ENCODE data around the gene CNGA3. TPM values are rescaled to one million over a fixed set of nuclear protein-coding genes. Genes with fewer than 3 reads are reported as not detected.

Gene CNGA3
- total and polyA plus RNA-seq, 2 of the 4 experiments (the other 2 are of a cell fraction): under 0.01 TPM; not detected in 1

- H3K36me3 ChIP-seq (ENCODE audit: control insufficient read depth, insufficient read depth, low read length): no peaks in the 10 kb centered on the region
- H4K8ac ChIP-seq (ENCODE audit: low read depth in 2 of 2, low read length in 2 of 2): no peak overlapping the region
- no peak overlapping the region for H2BK120ac ChIP-seq (ENCODE audit: low read depth, low read length)
- H3K4me1 ChIP-seq (ENCODE audit: control insufficient read depth, insufficient read depth, low read length): no peaks in the 10 kb centered on the region
- no peak overlapping the region for H3K27ac ChIP-seq (ENCODE audit: insufficient read depth, low read length)
- no peak overlapping the region for H3K14ac ChIP-seq (replicated peaks; ENCODE audit: low read depth, low read length)
- no peaks in the 10 kb centered on the region for H3K79me1 ChIP-seq (ENCODE audit: low read depth in 1 of 2, low read length in 2 of 2)
- ChIA-PET POLR2A (ENCODE audit: unreplicated experiment) (no interaction called here), CTCF (interaction anchor here (1.6 kb wide), 1 partner anchor 13 kb away, joined by 5 read pairs; no protein-coding TSS in a partner anchor)
- DNase-seq (no peak), ATAC-seq (ENCODE audit: low read depth) (no peak)
- H3K18ac ChIP-seq (ENCODE audit: low read depth, low read length): no peak overlapping the region
- BruUV-seq (replicated peaks): no TSS peak
- H3K27me3 ChIP-seq (ENCODE audit: control insufficient read depth, insufficient read depth, low read length): peaks cover 50% of the 10 kb centered on the region
- no peak overlapping the region for H3K23ac ChIP-seq (ENCODE audit: low read depth, low read length)
- WGBS, 2 experiments (ENCODE audit: extremely low coverage in 2 of 2, insufficient read length in 1 of 2): 50% methylated on average over 1 of the region's 4 CpGs; no CpG with 5 or more reads in 1 of the 2 experiments
- H4K20me1 ChIP-seq (ENCODE audit: insufficient read depth, low read length): no peaks in the 10 kb centered on the region
- H2BK20ac ChIP-seq (ENCODE audit: low read depth, low read length): no peak overlapping the region
- no peak overlapping the region for H4K5ac ChIP-seq (ENCODE audit: low read depth, low read length)
- intact Hi-C loops (cut with micrococcal nuclease): no loop called here
- in situ Hi-C loops (cut with MboI; ENCODE audit: low sequenced_read_pairs): no loop called here
- no peak overlapping the region for H3K4me2 ChIP-seq (ENCODE audit: low read depth, low read length)
- no peak overlapping the region for H3K4ac ChIP-seq (ENCODE audit: low read depth, low read length)
- no peak overlapping the region for H2BK15ac ChIP-seq (ENCODE audit: low read depth, low read length)
- no peaks in the 10 kb centered on the region for H3K9me1 ChIP-seq (ENCODE audit: insufficient read depth, low read length)
- 0 out of 2 replicates have a peak, but pooled peaks cover 5% of the 10 kb centered on the region for H3K9me3 ChIP-seq (ENCODE audit: control insufficient read depth, insufficient read depth, low read length)
- no peak overlapping the region for H2AK5ac ChIP-seq (ENCODE audit: low read depth, low read length)
- H2AFZ ChIP-seq (replicated peaks; ENCODE audit: low read length, poor library complexity): no peak overlapping the region
- H3K9ac ChIP-seq (ENCODE audit: low read depth, low read length): no peak overlapping the region
- TF ChIP-seq RAD21 (IDR thresholded peaks at IDR 0.05; ENCODE audit: low read length) (no peak), MXI1 (IDR thresholded peaks at IDR 0.05; ENCODE audit: borderline replicate concordance, low read depth, low read length) (no peak), FOS (IDR thresholded peaks at IDR 0.05; ENCODE audit: low read depth, low read length) (no peak), MAFK (IDR thresholded peaks at IDR 0.05; ENCODE audit: low read depth, low read length) (no peak), NFE2L2 (IDR thresholded peaks at IDR 0.05; ENCODE audit: low read depth, low read length) (no peak), POLR2A (IDR thresholded peaks at IDR 0.05; ENCODE audit: low read depth, low read length) (no peak), RCOR1 (IDR thresholded peaks at IDR 0.05; ENCODE audit: insufficient replicate concordance, low read length) (no peak), CEBPB (IDR thresholded peaks at IDR 0.05; ENCODE audit: low read depth, low read length) (no peak), MAZ (IDR thresholded peaks at IDR 0.05; ENCODE audit: borderline replicate concordance, low read depth, low read length) (no peak), RFX5 (IDR thresholded peaks at IDR 0.05; ENCODE audit: low read depth, low read length) (no peak), SMC3 (IDR thresholded peaks at IDR 0.05; ENCODE audit: low read depth, low read length) (no peak), CHD1 (IDR thresholded peaks at IDR 0.05; ENCODE audit: low read depth, low read length) (no peak)
- TF ChIP-seq, protein P1, sequence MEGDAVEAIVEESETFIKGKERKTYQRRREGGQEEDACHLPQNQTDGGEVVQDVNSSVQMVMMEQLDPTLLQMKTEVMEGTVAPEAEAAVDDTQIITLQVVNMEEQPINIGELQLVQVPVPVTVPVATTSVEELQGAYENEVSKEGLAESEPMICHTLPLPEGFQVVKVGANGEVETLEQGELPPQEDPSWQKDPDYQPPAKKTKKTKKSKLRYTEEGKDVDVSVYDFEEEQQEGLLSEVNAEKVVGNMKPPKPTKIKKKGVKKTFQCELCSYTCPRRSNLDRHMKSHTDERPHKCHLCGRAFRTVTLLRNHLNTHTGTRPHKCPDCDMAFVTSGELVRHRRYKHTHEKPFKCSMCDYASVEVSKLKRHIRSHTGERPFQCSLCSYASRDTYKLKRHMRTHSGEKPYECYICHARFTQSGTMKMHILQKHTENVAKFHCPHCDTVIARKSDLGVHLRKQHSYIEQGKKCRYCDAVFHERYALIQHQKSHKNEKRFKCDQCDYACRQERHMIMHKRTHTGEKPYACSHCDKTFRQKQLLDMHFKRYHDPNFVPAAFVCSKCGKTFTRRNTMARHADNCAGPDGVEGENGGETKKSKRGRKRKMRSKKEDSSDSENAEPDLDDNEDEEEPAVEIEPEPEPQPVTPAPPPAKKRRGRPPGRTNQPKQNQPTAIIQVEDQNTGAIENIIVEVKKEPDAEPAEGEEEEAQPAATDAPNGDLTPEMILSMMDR (conservative IDR thresholded peaks at IDR 0.05; ENCODE audit: low read depth, low read length): no peak
- TF ChIP-seq, protein P2, sequence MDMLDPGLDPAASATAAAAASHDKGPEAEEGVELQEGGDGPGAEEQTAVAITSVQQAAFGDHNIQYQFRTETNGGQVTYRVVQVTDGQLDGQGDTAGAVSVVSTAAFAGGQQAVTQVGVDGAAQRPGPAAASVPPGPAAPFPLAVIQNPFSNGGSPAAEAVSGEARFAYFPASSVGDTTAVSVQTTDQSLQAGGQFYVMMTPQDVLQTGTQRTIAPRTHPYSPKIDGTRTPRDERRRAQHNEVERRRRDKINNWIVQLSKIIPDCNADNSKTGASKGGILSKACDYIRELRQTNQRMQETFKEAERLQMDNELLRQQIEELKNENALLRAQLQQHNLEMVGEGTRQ (IDR thresholded peaks at IDR 0.05; ENCODE audit: low read depth, low read length): no peak
- dilution Hi-C loops (cut with HindIII; ENCODE audit: low sequenced_read_pairs, unreplicated experiment): no loop called here
- no peak overlapping the region for H3K56ac ChIP-seq (ENCODE audit: extremely low read depth, insufficient read depth, low read length)
- H2BK5ac ChIP-seq (ENCODE audit: low read depth, low read length, poor library complexity, severe bottlenecking): no peak overlapping the region
- no peak overlapping the region for H4K91ac ChIP-seq (ENCODE audit: insufficient read depth, low read depth, low read length)
- no peak overlapping the region for H2AK9ac ChIP-seq (replicated peaks; ENCODE audit: low read depth, low read length, poor library complexity)
- no peak overlapping the region for H3K4me3 ChIP-seq (ENCODE audit: insufficient read depth, low read depth, low read length)
Observed at GRCh38 chr2:98372121-98372520, 25.9 kb downstream of the CNGA3 start.

All from IMR-90 (cell line).